ENCODE measurements around the gene XYLB.
"Not testable (repeated sequence)": the region's sequence is repeated elsewhere in the genome, so short reads cannot be mapped to it uniquely, and the experiment has no call there.

DNA sequence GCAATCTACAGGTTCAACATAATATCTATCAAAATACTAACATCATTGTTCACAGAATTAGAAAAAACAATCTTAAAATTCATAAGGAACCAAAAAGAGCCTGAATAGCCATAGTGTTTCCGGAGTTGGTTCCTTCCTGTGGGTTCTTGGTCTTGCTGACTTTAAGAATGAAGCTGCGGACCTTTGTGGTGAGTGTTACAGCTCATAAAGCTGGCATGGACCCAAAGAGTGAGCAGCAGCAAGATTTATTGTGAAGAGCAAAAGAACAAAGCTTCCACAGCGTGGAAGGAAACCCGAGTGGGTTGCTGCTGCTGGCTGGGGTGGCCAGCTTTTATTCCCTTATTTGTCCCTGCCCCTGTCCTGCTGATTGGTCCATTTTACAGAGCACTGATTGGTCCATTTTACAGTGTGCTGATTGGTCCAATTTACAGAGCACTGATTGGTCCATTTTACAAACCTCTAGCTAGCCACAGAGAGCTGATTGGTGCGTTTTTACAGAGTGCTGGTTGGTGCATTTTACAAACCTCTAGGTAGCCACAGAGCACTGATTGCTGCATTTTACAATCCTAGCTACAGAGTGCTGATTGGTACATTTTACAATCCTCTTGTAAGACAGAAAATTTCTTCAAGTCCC is 92.0 kb downstream of the XYLB start:
- TF ChIP-seq POLR2A (IDR thresholded peaks at IDR 0.05) = not testable (repeated sequence)
- TF ChIP-seq, protein P1, sequence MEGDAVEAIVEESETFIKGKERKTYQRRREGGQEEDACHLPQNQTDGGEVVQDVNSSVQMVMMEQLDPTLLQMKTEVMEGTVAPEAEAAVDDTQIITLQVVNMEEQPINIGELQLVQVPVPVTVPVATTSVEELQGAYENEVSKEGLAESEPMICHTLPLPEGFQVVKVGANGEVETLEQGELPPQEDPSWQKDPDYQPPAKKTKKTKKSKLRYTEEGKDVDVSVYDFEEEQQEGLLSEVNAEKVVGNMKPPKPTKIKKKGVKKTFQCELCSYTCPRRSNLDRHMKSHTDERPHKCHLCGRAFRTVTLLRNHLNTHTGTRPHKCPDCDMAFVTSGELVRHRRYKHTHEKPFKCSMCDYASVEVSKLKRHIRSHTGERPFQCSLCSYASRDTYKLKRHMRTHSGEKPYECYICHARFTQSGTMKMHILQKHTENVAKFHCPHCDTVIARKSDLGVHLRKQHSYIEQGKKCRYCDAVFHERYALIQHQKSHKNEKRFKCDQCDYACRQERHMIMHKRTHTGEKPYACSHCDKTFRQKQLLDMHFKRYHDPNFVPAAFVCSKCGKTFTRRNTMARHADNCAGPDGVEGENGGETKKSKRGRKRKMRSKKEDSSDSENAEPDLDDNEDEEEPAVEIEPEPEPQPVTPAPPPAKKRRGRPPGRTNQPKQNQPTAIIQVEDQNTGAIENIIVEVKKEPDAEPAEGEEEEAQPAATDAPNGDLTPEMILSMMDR (IDR thresholded peaks at IDR 0.05) = not testable (repeated sequence)
